Measurements from ENCODE around the gene ZNF606. TPM values are rescaled to one million over a fixed set of nuclear protein-coding genes. Genes with fewer than 3 reads are reported as not detected.

Gene ZNF606
- total and polyA plus RNA-seq, 9 of the 15 experiments (the other 6 are each of a cell fraction or from before 2014, with no cell fraction given), result 0.03 to 0.98 (median 0.28) TPM

GRCh38 chr19:57947088-57947418, 55.6 kb downstream of the ZNF606 start:
- TF ChIP-seq TSC22D4 (tag; IDR thresholded peaks at IDR 0.05) (no peak), POLR2G (IDR thresholded peaks at IDR 0.05; ENCODE audit: low read depth, low read length) (no peak), RHOXF2B (CRISPR knock-in tag; conservative IDR thresholded peaks at IDR 0.05) (no peak), NKRF (IDR thresholded peaks at IDR 0.05; ENCODE audit: borderline replicate concordance) (no peak), ZNF551 (CRISPR knock-in tag; IDR thresholded peaks at IDR 0.05) (no peak), PATZ1 (CRISPR knock-in tag; IDR thresholded peaks at IDR 0.05; ENCODE audit: borderline replicate concordance) (no peak), CREM (IDR thresholded peaks at IDR 0.05; ENCODE audit: low read depth) (no peak)
- Histone ChIP-seq H3K4me3 (peak overlapping the region; percentile 34), H3K4me1 (replicated peaks in 1 of 2; ENCODE audit: control insufficient read depth in 2 of 2, insufficient read depth in 2 of 2, low read length in 2 of 2) (no peaks in the 10 kb centered on the region), H3K9me1 (ENCODE audit: control insufficient read depth, insufficient read depth, low read length) (no peaks in the 10 kb centered on the region), H2AFZ (ENCODE audit: low read depth, low read length) (no peak overlapping the region), H3K79me2 (ENCODE audit: control insufficient read depth, insufficient read depth, low read length) (no peaks in the 10 kb centered on the region), H3K27me3 (ENCODE audit: control insufficient read depth in 2 of 2, insufficient read depth in 2 of 2, low read length in 2 of 2) (no peaks in the 10 kb centered on the region), H3K4me2 (ENCODE audit: insufficient read depth, low read length) (no peak overlapping the region), H4K20me1 (replicated peaks; ENCODE audit: control insufficient read depth, insufficient read depth, low read length) (no peaks in the 10 kb centered on the region), H3K36me3 (ENCODE audit: control insufficient read depth, insufficient read depth, low read length) (no peaks in the 10 kb centered on the region), H3K9ac (ENCODE audit: insufficient read depth in 1 of 2, low read depth in 2 of 2, low read length in 2 of 2) (no peak overlapping the region), H3K27ac (ENCODE audit: extremely low read depth, low read depth, low read length) (no peak overlapping the region), H3K9me3 (replicated peaks; ENCODE audit: control insufficient read depth, insufficient read depth, low read depth, low read length) (no peaks in the 10 kb centered on the region; the same call in 1 of the 2 replicates)
- no peak for FAIRE-seq
- POLR2A ChIA-PET, result no interaction called here
- no TSS peak for BruUV-seq (replicated peaks)
- in situ Hi-C loops (cut with MboI) (no loop called here), intact Hi-C loops (cut with micrococcal nuclease) (no loop called here)
- ATAC-seq, result no peak
- 8% methylated on average over 14 of the region's 18 CpGs for WGBS (ENCODE audit: insufficient coverage, low coverage, missing lambda C conversion rate)
- CTCF ChIA-PET (ENCODE audit: low intra/inter-chr PET ratio), result interaction anchor here (0.6 kb wide), 1 partner anchor 252 kb away, joined by 3 read pairs; no protein-coding TSS in a partner anchor
- no peak for DNase-seq (ENCODE audit: extremely low read depth in 1 of 4, low spot score in 3 of 4)
